Measurements from ENCODE around the gene OLA1.

Gene OLA1

GRCh38 chr2:174219321-174219720 is 29.0 kb downstream of the OLA1 start:
- no peak overlapping the region for H3K4me3 ChIP-seq (ENCODE audit: low read depth, low read length)
- DNase-seq (ENCODE audit: low read depth), result no peak
- in situ Hi-C loops (cut with HindIII; ENCODE audit: low sequenced_read_pairs), result no loop called here
- no peak for TF ChIP-seq CTCF (IDR thresholded peaks at IDR 0.05; ENCODE audit: low read depth, low read length, missing control alignments)

- no peak for DNase-seq (ENCODE audit: low read depth)
- H3K4me3 ChIP-seq (ENCODE audit: low read depth, low read length), result no peak overlapping the region
- no peak for TF ChIP-seq CTCF (IDR thresholded peaks at IDR 0.05; ENCODE audit: low read depth, low read length, missing control alignments)
- in situ Hi-C loops (cut with HindIII; ENCODE audit: low sequenced_read_pairs), result no loop called here
Observed at GRCh38 chr2:174218773-174219172, 29.6 kb downstream of the OLA1 start.

- H3K4me3 ChIP-seq (ENCODE audit: low read depth, low read length), result no peak overlapping the region
- in situ Hi-C loops (cut with HindIII; ENCODE audit: low sequenced_read_pairs), result no loop called here
- TF ChIP-seq CTCF (IDR thresholded peaks at IDR 0.05; ENCODE audit: low read depth, low read length, missing control alignments), result no peak
- DNase-seq (ENCODE audit: low read depth), result no peak
Observed at GRCh38 chr2:174217869-174218268, 30.5 kb downstream of the OLA1 start.

- no peak overlapping the region for H3K4me3 ChIP-seq (ENCODE audit: low read depth, low read length)
- TF ChIP-seq CTCF (IDR thresholded peaks at IDR 0.05; ENCODE audit: low read depth, low read length, missing control alignments), result no peak
- no peak for DNase-seq (ENCODE audit: low read depth)
- in situ Hi-C loops (cut with HindIII; ENCODE audit: low sequenced_read_pairs), result no loop called here
Observed at GRCh38 chr2:174211954-174212353, 36.4 kb downstream of the OLA1 start.

- no peak for DNase-seq (ENCODE audit: low read depth)
- in situ Hi-C loops (cut with HindIII; ENCODE audit: low sequenced_read_pairs), result no loop called here
- TF ChIP-seq CTCF (IDR thresholded peaks at IDR 0.05; ENCODE audit: low read depth, low read length, missing control alignments), result no peak
- no peak overlapping the region for H3K4me3 ChIP-seq (ENCODE audit: low read depth, low read length)
Observed at GRCh38 chr2:174210862-174211261, 37.5 kb downstream of the OLA1 start.

- no peak for TF ChIP-seq CTCF (IDR thresholded peaks at IDR 0.05; ENCODE audit: low read depth, low read length, missing control alignments)
- in situ Hi-C loops (cut with HindIII; ENCODE audit: low sequenced_read_pairs), result no loop called here
- DNase-seq (ENCODE audit: low read depth), result no peak
- H3K4me3 ChIP-seq (ENCODE audit: low read depth, low read length), result no peak overlapping the region
Observed at GRCh38 chr2:174209325-174209724, 39.0 kb downstream of the OLA1 start.

GRCh38 chr2:174208026-174208425 is 40.3 kb downstream of the OLA1 start:
- H3K4me3 ChIP-seq (ENCODE audit: low read depth, low read length), result no peak overlapping the region
- TF ChIP-seq CTCF (IDR thresholded peaks at IDR 0.05; ENCODE audit: low read depth, low read length, missing control alignments), result no peak
- in situ Hi-C loops (cut with HindIII; ENCODE audit: low sequenced_read_pairs), result no loop called here
- no peak for DNase-seq (ENCODE audit: low read depth)
